ENCODE measurements around the gene SPOCK2. TPM values are rescaled to one million over a fixed set of nuclear protein-coding genes. Genes with fewer than 3 reads are reported as not detected.

The SPOCK2 gene
- total RNA-seq, 1 donor, result 0.36 TPM

- Histone ChIP-seq H3K79me2 (ENCODE audit: insufficient read depth, low read length) (no peaks in the 10 kb centered on the region), H3K4me2 (ENCODE audit: insufficient read depth, low read length) (no peak overlapping the region), H3K9me3 (ENCODE audit: low read depth, low read length) (no peaks in the 10 kb centered on the region), H3K4me1 (ENCODE audit: insufficient read depth, low read length) (no peaks in the 10 kb centered on the region), H3K4me3 (ENCODE audit: insufficient read depth, low read length) (no peak overlapping the region), H4K20me1 (ENCODE audit: insufficient read depth, low read length) (no peaks in the 10 kb centered on the region), H3K36me3 (ENCODE audit: insufficient read depth, low read length) (no peaks in the 10 kb centered on the region), H3K27ac (ENCODE audit: low read depth, low read length) (no peak overlapping the region), H3K27me3 (ENCODE audit: insufficient read depth, low read length) (no peaks in the 10 kb centered on the region), H2AFZ (ENCODE audit: low read length) (no peak overlapping the region)
- no peak for TF ChIP-seq CTCF (IDR thresholded peaks at IDR 0.05; ENCODE audit: extremely low read depth, low read depth, low read length)
- no peak for DNase-seq (ENCODE audit: insufficient read length, low spot score, missing footprints)
Observed at GRCh38 chr10:72107325-72108003, 19.1 kb upstream of the SPOCK2 start.

DNA sequence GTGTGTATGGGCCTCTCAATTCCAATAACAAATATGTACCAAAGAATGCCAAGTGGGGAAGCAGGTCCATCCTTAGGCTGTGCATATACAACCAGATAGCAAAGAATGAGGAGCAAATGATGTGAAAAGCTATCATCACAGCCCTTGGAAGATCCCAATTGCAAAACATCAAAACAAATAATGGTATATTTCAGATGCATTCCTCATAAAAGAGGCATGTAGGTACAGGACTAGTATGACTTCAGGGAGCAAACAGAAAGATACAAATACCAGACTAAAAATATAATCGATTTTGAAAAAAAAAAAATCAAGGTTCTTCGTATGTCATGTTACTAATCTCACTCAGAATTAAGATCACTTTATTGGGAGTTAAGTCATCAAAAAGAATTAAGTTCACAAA, 18.5 kb upstream of the SPOCK2 start:
- Histone ChIP-seq H2AFZ (ENCODE audit: low read length) (no peak overlapping the region), H3K79me2 (ENCODE audit: insufficient read depth, low read length) (no peaks in the 10 kb centered on the region), H3K4me1 (ENCODE audit: insufficient read depth, low read length) (no peaks in the 10 kb centered on the region), H4K20me1 (ENCODE audit: insufficient read depth, low read length) (no peaks in the 10 kb centered on the region), H3K9me3 (ENCODE audit: low read depth, low read length) (no peaks in the 10 kb centered on the region), H3K27ac (ENCODE audit: low read depth, low read length) (no peak overlapping the region), H3K36me3 (ENCODE audit: insufficient read depth, low read length) (no peaks in the 10 kb centered on the region), H3K4me2 (ENCODE audit: insufficient read depth, low read length) (no peak overlapping the region), H3K4me3 (ENCODE audit: insufficient read depth, low read length) (no peak overlapping the region), H3K27me3 (ENCODE audit: insufficient read depth, low read length) (no peaks in the 10 kb centered on the region)
- no peak for DNase-seq (ENCODE audit: insufficient read length, low spot score, missing footprints)
- no peak for TF ChIP-seq CTCF (IDR thresholded peaks at IDR 0.05; ENCODE audit: extremely low read depth, low read depth, low read length)

DNA sequence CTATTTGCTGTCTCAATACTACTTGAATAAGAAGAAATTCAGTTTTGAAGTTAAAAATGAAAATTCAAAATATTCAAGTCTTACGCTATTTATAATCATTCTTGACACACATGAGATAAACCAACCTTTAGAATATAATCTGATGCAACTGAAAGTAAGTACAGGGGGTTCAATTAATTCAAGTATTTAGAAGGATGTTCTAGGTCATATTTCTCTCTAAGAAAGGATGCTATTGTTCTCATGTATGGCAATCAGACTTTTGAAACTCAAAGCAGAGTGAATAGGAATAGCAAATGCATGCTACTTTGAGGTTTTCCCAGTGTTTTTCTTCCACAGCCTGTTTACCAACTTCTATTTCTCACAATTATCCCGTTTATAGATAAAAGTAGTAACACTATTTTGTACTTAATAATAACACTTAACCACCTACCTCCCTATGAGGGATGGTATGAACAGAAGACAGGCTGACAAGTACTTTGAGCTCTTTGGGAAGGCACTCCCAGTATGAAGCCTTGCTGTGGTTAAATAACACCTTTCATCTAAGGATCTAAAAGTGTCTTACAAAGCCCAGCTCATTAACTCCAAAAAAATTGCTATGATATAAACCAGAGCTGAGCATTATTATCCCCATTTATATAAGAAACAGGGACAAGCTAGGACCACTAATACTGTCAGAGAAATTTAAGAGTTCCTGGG, 18.0 kb upstream of the SPOCK2 start:
- Histone ChIP-seq H3K27ac (ENCODE audit: low read depth, low read length) (no peak overlapping the region), H3K4me2 (ENCODE audit: insufficient read depth, low read length) (no peak overlapping the region), H2AFZ (ENCODE audit: low read length) (no peak overlapping the region), H3K4me1 (ENCODE audit: insufficient read depth, low read length) (no peaks in the 10 kb centered on the region), H3K4me3 (ENCODE audit: insufficient read depth, low read length) (no peak overlapping the region), H3K79me2 (ENCODE audit: insufficient read depth, low read length) (no peaks in the 10 kb centered on the region), H3K36me3 (ENCODE audit: insufficient read depth, low read length) (no peaks in the 10 kb centered on the region), H4K20me1 (ENCODE audit: insufficient read depth, low read length) (no peaks in the 10 kb centered on the region), H3K27me3 (ENCODE audit: insufficient read depth, low read length) (no peaks in the 10 kb centered on the region), H3K9me3 (ENCODE audit: low read depth, low read length) (no peaks in the 10 kb centered on the region)
- TF ChIP-seq CTCF (IDR thresholded peaks at IDR 0.05; ENCODE audit: extremely low read depth, low read depth, low read length), result no peak
- DNase-seq (ENCODE audit: insufficient read length, low spot score, missing footprints), result no peak

GRCh38 chr10:72105710-72106109, 17.4 kb upstream of the SPOCK2 start:
- no peak for DNase-seq (ENCODE audit: insufficient read length, low spot score, missing footprints)
- Histone ChIP-seq H3K27me3 (ENCODE audit: insufficient read depth, low read length) (no peaks in the 10 kb centered on the region), H2AFZ (ENCODE audit: low read length) (no peak overlapping the region), H3K36me3 (ENCODE audit: insufficient read depth, low read length) (no peaks in the 10 kb centered on the region), H3K9me3 (ENCODE audit: low read depth, low read length) (no peaks in the 10 kb centered on the region), H3K4me3 (ENCODE audit: insufficient read depth, low read length) (no peak overlapping the region), H3K27ac (ENCODE audit: low read depth, low read length) (no peak overlapping the region), H3K79me2 (ENCODE audit: insufficient read depth, low read length) (no peaks in the 10 kb centered on the region), H3K4me2 (ENCODE audit: insufficient read depth, low read length) (no peak overlapping the region), H3K4me1 (ENCODE audit: insufficient read depth, low read length) (no peaks in the 10 kb centered on the region), H4K20me1 (ENCODE audit: insufficient read depth, low read length) (no peaks in the 10 kb centered on the region)
- no peak for TF ChIP-seq CTCF (IDR thresholded peaks at IDR 0.05; ENCODE audit: extremely low read depth, low read depth, low read length)

Data from osteoblast (primary cell).